MCF 10A (cell line): ENCODE results near the gene CD48. TPM values are rescaled to one million over a fixed set of nuclear protein-coding genes. Genes with fewer than 3 reads are reported as not detected.
"Not testable (repeated sequence)": the region's sequence is repeated elsewhere in the genome, so short reads cannot be mapped to it uniquely, and the experiment has no call there.

Experiments used
- BruUV-seq: library from RNA; stranded (reverse); fragments of 400-500 nt; replicated peaks from 2 replicates; lab custom pipeline; 2021; lab: Mats Ljungman, UMichigan
- CTCF ChIA-PET: fragments of 300-600 bp; sonication (Branson Sonifier 250); formaldehyde crosslinking; extraction: SDS; loops from one replicate; lab custom pipeline; 2021; ENCODE audit warnings: antibody characterized with exemption, inconsistent platforms; lab: Yijun Ruan, JAX
- POLR2A ChIA-PET: fragments of 300-600, 350-650 bp; sonication (Branson Sonifier 250); formaldehyde crosslinking; extraction: SDS; loops from one replicate; lab custom pipeline; 2020; ENCODE audit warnings: antibody characterized with exemption, inconsistent platforms; lab: Yijun Ruan, JAX
- DNase-seq: peaks from one replicate; pipeline ENCODE4 v3.0.0-alpha.2; 2018; ENCODE audit not compliant: unreplicated experiment
- H3K27ac Mint-ChIP-seq: one replicate; pipeline ENCODE4 v1.8.0; 2022; ENCODE audit warnings: mild to moderate bottlenecking, low read depth, mixed read lengths; ENCODE audit not compliant: unreplicated experiment
- H3K27me3 Mint-ChIP-seq: one replicate; pipeline ENCODE4 v1.8.0; 2022; ENCODE audit warnings: mixed read lengths; ENCODE audit not compliant: insufficient read depth, unreplicated experiment
- H3K36me3 Mint-ChIP-seq: one replicate; pipeline ENCODE4 v1.8.0; 2022; ENCODE audit warnings: mild to moderate bottlenecking, moderate library complexity, mixed read lengths; ENCODE audit not compliant: insufficient read depth, unreplicated experiment
- H3K4me1 Mint-ChIP-seq: one replicate; pipeline ENCODE4 v1.8.0; 2022; ENCODE audit warnings: mixed read lengths; ENCODE audit not compliant: insufficient read depth, unreplicated experiment
- H3K4me3 Mint-ChIP-seq: one replicate; pipeline ENCODE4 v1.8.0; 2022; ENCODE audit warnings: mild to moderate bottlenecking, moderate library complexity, mixed read lengths; ENCODE audit not compliant: unreplicated experiment
- H3K9me3 Mint-ChIP-seq: one replicate; pipeline ENCODE4 v1.8.0; 2022; ENCODE audit warnings: mixed read lengths; ENCODE audit not compliant: unreplicated experiment
- CTCF ChIP-seq: fragments of 200-600 bp; IDR thresholded peaks from one replicate; pipeline ENCODE4 v1.8.0; 2022; ENCODE audit warnings: antibody characterized with exemption, mild to moderate bottlenecking; ENCODE audit not compliant: unreplicated experiment
- intact Hi-C: fragments of 100-400 bp; cut with micrococcal nuclease; formaldehyde crosslinking; loops from 2 replicates; pipeline ENCODE4 v1.14.1; 2022
- total RNA-seq: library from RNA; stranded (reverse); gene quantifications from 2 replicates; pipeline ENCODE4 v1.2.3, GENCODE V29; 2022

The CD48 gene
- total RNA-seq, 1 experiment from 2014 or later, result not detected

- Mint-ChIP-seq H3K27ac (no peak overlapping the region), H3K27me3 (peaks cover 13% of the 10 kb centered on the region), H3K36me3 (no peaks in the 10 kb centered on the region), H3K4me1 (no peaks in the 10 kb centered on the region), H3K9me3 (no peaks in the 10 kb centered on the region), H3K4me3 (no peak overlapping the region)
- BruUV-seq, result no TSS peak
- CTCF ChIA-PET, result interaction anchor here (0.8 to 3.0 kb wide), 9 partner anchors 16 to 283 kb away, joined by 4 to 15 read pairs (median 5); no protein-coding TSS in a partner anchor
- POLR2A ChIA-PET, result interaction anchor here (1.0 kb wide), 1 partner anchor 36 kb away, joined by 4 read pairs; no protein-coding TSS in a partner anchor
- no peak for TF ChIP-seq CTCF
- intact Hi-C loops, result no loop called here
- no peak for DNase-seq
These were observed 4.2 kb downstream of the CD48 start for GRCh38 chr1:160707236-160708064.

GRCh38 chr1:160706526-160707235, 4.9 kb downstream of the CD48 start:
- no TSS peak for BruUV-seq
- intact Hi-C loops, result no loop called here
- POLR2A ChIA-PET, result interaction anchor here (1.0 kb wide), 1 partner anchor 35 kb away, joined by 4 read pairs; no protein-coding TSS in a partner anchor
- Mint-ChIP-seq H3K4me3 (no peak overlapping the region), H3K27ac (no peak overlapping the region), H3K9me3 (no peaks in the 10 kb centered on the region), H3K4me1 (no peaks in the 10 kb centered on the region), H3K27me3 (peaks cover 13% of the 10 kb centered on the region), H3K36me3 (no peaks in the 10 kb centered on the region)
- DNase-seq, result no peak
- CTCF ChIA-PET, result interaction anchor here (0.6 to 3.0 kb wide), 8 partner anchors 19 to 283 kb away, joined by 3 to 15 read pairs (median 6); no protein-coding TSS in a partner anchor
- no peak for TF ChIP-seq CTCF

- no TSS peak for BruUV-seq
- no peaks in the 10 kb centered on the region for H3K4me1 Mint-ChIP-seq
- intact Hi-C loops, result no loop called here
- H3K27me3 Mint-ChIP-seq, result peaks cover 13% of the 10 kb centered on the region
- H3K9me3 Mint-ChIP-seq, result no peaks in the 10 kb centered on the region
- H3K4me3 Mint-ChIP-seq, result no peak overlapping the region
- H3K27ac Mint-ChIP-seq, result no peak overlapping the region
- H3K36me3 Mint-ChIP-seq, result no peaks in the 10 kb centered on the region
- ChIA-PET CTCF (interaction anchor here (0.6 to 1.8 kb wide), 5 partner anchors 18 to 138 kb away, joined by 3 to 5 read pairs (median 3); no protein-coding TSS in a partner anchor), POLR2A (no interaction called here)
- TF ChIP-seq CTCF, result no peak
- no peak for DNase-seq
These were observed 5.9 kb downstream of the CD48 start for GRCh38 chr1:160705742-160706141.

GRCh38 chr1:160705212-160705621, 6.4 kb downstream of the CD48 start:
- H3K27me3 Mint-ChIP-seq, result peaks cover 13% of the 10 kb centered on the region
- intact Hi-C loops, result not testable (repeated sequence)

More at GRCh38 chr1:160705212-160705621, 6.4 kb downstream of the CD48 start:
- H3K4me3 Mint-ChIP-seq, BruUV-seq, H3K9me3 Mint-ChIP-seq, POLR2A ChIA-PET, H3K4me1 Mint-ChIP-seq, DNase-seq, H3K27ac Mint-ChIP-seq, H3K36me3 Mint-ChIP-seq: not testable (repeated sequence)
- CTCF ChIA-PET, result interaction anchor here (0.6 to 2.6 kb wide), 4 partner anchors 19 to 290 kb away, joined by 3 to 16 read pairs (median 3); no protein-coding TSS in a partner anchor
